ENCODE results near the gene NUSAP1.

NUSAP1 gene

GRCh38 chr15:41429003-41429890 lies 96.6 kb downstream of the NUSAP1 start:
- no peak for DNase-seq (ENCODE audit: low read depth, low spot score)
- H3K4me3 ChIP-seq (ENCODE audit: low read depth, low read length): no peak overlapping the region
- ChIA-PET POLR2A (no interaction called here), CTCF (interaction anchor here (0.6 to 1.8 kb wide), 2 partner anchors 37 to 526 kb away, joined by 3 to 7 read pairs; no protein-coding TSS in a partner anchor)
- TF ChIP-seq CTCF (IDR thresholded peaks at IDR 0.05; ENCODE audit: insufficient read depth, low read length, missing control alignments): no peak

All from AG04449 (cell line).